Naive thymus-derived CD4-positive, alpha-beta T cell (primary cell): ENCODE measurements around the gene PARP3. TPM values are rescaled to one million over a fixed set of nuclear protein-coding genes. Genes with fewer than 3 reads are reported as not detected.
"Not testable (repeated sequence)": the region's sequence is repeated elsewhere in the genome, so short reads cannot be mapped to it uniquely, and the experiment has no call there.

Experiments
- ATAC-seq: fragments of 150-1000 bp; cut with Tn5 transposase; 2 replicates; pipeline ENCODE4 v1.10.0; 2021; ENCODE audit warnings: mild to moderate bottlenecking, moderate library complexity
- CTCF ChIA-PET: fragments of 350-600 bp; sonication (Branson Sonifier 250); formaldehyde crosslinking; loops from one replicate; lab custom pipeline; 2021; ENCODE audit warnings: antibody characterized with exemption; lab: Charles Lee
- POLR2A ChIA-PET: fragments of 350-600 bp; sonication (Branson Sonifier 250); formaldehyde crosslinking; loops from one replicate; lab custom pipeline; 2021; ENCODE audit warnings: antibody characterized with exemption, inconsistent platforms; lab: Charles Lee
- DNase-seq, 9 donors: peaks; one replicate each; pipeline versions ENCODE4 v3.0.0 to v3.0.0-alpha.2; 2020 to 2022; ENCODE audit warnings: mixed read lengths in 1 of 9
- H3K27ac ChIP-seq: one replicate; pipeline ENCODE4 v1.7.0; 2013; ENCODE audit warnings: mild to moderate bottlenecking, low read depth, low read length, moderate library complexity
- H3K27me3 ChIP-seq, 2 donors: one replicate each; pipeline ENCODE4 v1.7.0; 2013; ENCODE audit warnings: low read length in 2 of 2, mild to moderate bottlenecking in 2 of 2, moderate library complexity in 2 of 2; ENCODE audit not compliant: control insufficient read depth in 2 of 2, insufficient read depth in 2 of 2
- H3K36me3 ChIP-seq, 3 experiments: 1 replicate in 2 of 3; 2 replicates in 1 of 3; pipeline ENCODE4 v1.7.0; 2013; ENCODE audit warnings: low read length in 3 of 3, mild to moderate bottlenecking in 3 of 3, moderate library complexity in 1 of 3; ENCODE audit not compliant: insufficient read depth in 3 of 3, control insufficient read depth in 2 of 3
- H3K4me1 ChIP-seq, 2 donors: one replicate each; pipeline ENCODE4 v1.7.0; 2013; ENCODE audit warnings: low read length in 2 of 2, mild to moderate bottlenecking in 2 of 2, moderate library complexity in 1 of 2; ENCODE audit not compliant: control insufficient read depth in 2 of 2, insufficient read depth in 2 of 2
- H3K4me3 ChIP-seq: 2 replicates; pipeline ENCODE4 v1.7.0; 2013; ENCODE audit warnings: mild to moderate bottlenecking, low read length
- H3K9me3 ChIP-seq, 3 experiments: 1 replicate in 2 of 3; 2 replicates in 1 of 3; pipeline ENCODE4 v1.7.0; 2013; ENCODE audit warnings: low read length in 3 of 3; ENCODE audit not compliant: control insufficient read depth in 2 of 3
- H3K27ac Mint-ChIP-seq, 9 donors: one replicate each; pipeline ENCODE4 v1.8.0; 2020 to 2022; ENCODE audit warnings: mixed read lengths in 9 of 9, mild to moderate bottlenecking in 8 of 9, moderate library complexity in 5 of 9, inconsistent platforms in 2 of 9
- H3K27me3 Mint-ChIP-seq, 5 donors: one replicate each; pipeline ENCODE4 v1.8.0; 2021 to 2022; ENCODE audit warnings: mixed read lengths in 5 of 5, mild to moderate bottlenecking in 1 of 5
- H3K36me3 Mint-ChIP-seq, 5 donors: one replicate each; pipeline ENCODE4 v1.8.0; 2020 to 2022; ENCODE audit warnings: mixed read lengths in 5 of 5, mild to moderate bottlenecking in 3 of 5, inconsistent platforms in 1 of 5
- H3K4me1 Mint-ChIP-seq, 7 donors: one replicate each; pipeline ENCODE4 v1.8.0; 2020 to 2022; ENCODE audit warnings: mixed read lengths in 7 of 7, mild to moderate bottlenecking in 3 of 7, inconsistent platforms in 1 of 7
- H3K4me3 Mint-ChIP-seq, 10 donors: one replicate each; pipeline ENCODE4 v1.8.0; 2020 to 2022; ENCODE audit warnings: mild to moderate bottlenecking in 10 of 10, mixed read lengths in 10 of 10, moderate library complexity in 6 of 10, inconsistent platforms in 2 of 10
- H3K9me3 Mint-ChIP-seq, 11 donors: one replicate each; pipeline ENCODE4 v1.8.0; 2020 to 2022; ENCODE audit warnings: mixed read lengths in 11 of 11, mild to moderate bottlenecking in 4 of 11, inconsistent platforms in 1 of 11, moderate library complexity in 1 of 11
- intact Hi-C, 2 donors: fragments of 100-400 bp; cut with micrococcal nuclease; formaldehyde crosslinking; loops; one replicate each; pipeline ENCODE4 v1.15.1; 2023
- polyA plus RNA-seq, 2 donors: library from polyadenylated mRNA; unstranded; fragments of 300-500 nt; fragmentation: Illumina TruSeq; gene quantifications; one replicate each; pipeline ENCODE4 v1.2.3, GENCODE V29; 2021
- total RNA-seq, 6 experiments: library from RNA in 5 of 6; stranded (reverse) in 5 of 6; gene quantifications; 1 replicate in 5 of 6; 2 replicates in 1 of 6; pipeline ENCODE4 v1.2.3 and lab custom pipeline; 2021 to 2026

The PARP3 gene
- total and polyA plus RNA-seq, 7 experiments from 2014 or later, result 3.2 to 21.5 (median 8.1) TPM

DNA sequence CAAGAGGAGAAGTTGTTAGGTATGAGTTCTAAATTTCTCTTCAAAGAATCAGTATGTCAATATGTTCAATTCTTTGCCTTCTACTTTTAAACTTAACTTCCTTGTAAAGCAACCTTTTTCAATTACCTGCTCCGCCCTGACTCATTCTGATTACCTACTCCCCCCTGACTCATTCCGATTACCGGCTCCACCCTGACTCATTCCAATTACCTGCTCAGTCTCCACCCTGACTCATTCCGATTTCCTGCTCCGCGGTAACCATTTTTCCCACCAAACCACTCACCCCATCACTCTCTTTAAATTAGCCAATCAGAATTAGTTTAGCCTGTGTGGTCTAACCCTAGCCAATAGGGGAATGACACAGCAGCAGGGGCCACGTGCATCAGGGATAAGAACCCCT lies 39.8 kb upstream of the PARP3 start:
- H3K27ac Mint-ChIP-seq, POLR2A ChIA-PET, H3K4me1 ChIP-seq, intact Hi-C loops, ATAC-seq, H3K4me3 Mint-ChIP-seq, CTCF ChIA-PET, H3K4me3 ChIP-seq, H3K9me3 ChIP-seq, H3K4me1 Mint-ChIP-seq, H3K36me3 ChIP-seq, H3K27ac ChIP-seq, H3K27me3 ChIP-seq, DNase-seq: not testable (repeated sequence)
- Mint-ChIP-seq H3K9me3 (peaks cover 0 to 30% (median 12%) of the 10 kb centered on the region in 11 donors), H3K27me3 (peaks cover 14 to 39% (median 29%) of the 10 kb centered on the region in 5 donors), H3K36me3 (peaks cover 0 to 17% (median 8%) of the 10 kb centered on the region in 5 donors)

DNA sequence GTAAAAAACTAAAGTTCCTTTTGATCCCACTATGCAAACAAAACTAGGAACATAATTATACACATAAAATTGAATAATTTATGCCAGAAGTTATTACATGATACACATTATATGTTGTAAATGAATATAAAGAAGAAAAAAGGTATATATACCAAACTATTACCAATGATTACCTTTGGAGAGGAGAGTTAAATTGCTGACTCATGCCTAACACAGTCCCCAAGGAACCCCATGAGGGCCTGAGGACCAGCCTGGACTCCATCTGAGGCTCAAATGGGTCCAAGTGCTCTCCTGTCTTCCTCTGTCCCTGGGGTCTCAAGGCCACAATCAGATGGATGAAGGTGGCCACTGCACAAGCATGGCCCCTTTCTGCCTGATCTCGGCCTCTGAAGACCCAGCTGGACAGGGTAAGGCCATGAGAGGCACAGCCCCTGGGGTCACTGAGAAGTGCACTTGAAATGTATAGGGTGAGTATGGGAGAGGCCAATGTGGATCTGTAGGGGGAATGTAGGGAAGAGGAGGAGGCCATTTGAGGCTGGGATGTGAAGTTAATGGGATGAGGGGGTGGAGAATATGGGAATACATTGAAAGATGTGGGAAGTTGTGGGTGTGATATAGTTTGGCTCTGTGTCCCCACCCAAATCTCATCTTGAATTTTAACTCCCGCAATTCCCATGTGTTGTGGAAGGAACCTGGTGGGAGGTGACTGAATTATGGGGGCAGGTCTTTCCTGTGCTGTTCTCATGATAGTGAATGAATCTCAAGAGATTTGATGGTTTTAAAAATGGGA lies 37.9 kb upstream of the PARP3 start:
- intact Hi-C loops, result no loop called here
- no peak overlapping the region for H3K4me3 ChIP-seq
- ChIA-PET CTCF (no interaction called here), POLR2A (no interaction called here)
- Mint-ChIP-seq H3K4me3 (no peak overlapping the region), H3K36me3 (peaks cover 0 to 21% (median 11%) of the 10 kb centered on the region in 5 donors), H3K27me3 (peaks cover 4 to 40% (median 30%) of the 10 kb centered on the region in 5 donors), H3K4me1 (no peaks in the 10 kb centered on the region), H3K27ac (no peak overlapping the region), H3K9me3 (peaks cover 0 to 47% (median 22%) of the 10 kb centered on the region in 11 donors)
- no peak overlapping the region for H3K27ac ChIP-seq
- no peaks in the 10 kb centered on the region for H3K36me3 ChIP-seq
- no peaks in the 10 kb centered on the region for H3K27me3 ChIP-seq
- ATAC-seq (no peak), DNase-seq (no peak)
- no peaks in the 10 kb centered on the region for H3K4me1 ChIP-seq
- peaks cover 0 to 7% (median 0%) of the 10 kb centered on the region in 3 experiments for H3K9me3 ChIP-seq

DNA sequence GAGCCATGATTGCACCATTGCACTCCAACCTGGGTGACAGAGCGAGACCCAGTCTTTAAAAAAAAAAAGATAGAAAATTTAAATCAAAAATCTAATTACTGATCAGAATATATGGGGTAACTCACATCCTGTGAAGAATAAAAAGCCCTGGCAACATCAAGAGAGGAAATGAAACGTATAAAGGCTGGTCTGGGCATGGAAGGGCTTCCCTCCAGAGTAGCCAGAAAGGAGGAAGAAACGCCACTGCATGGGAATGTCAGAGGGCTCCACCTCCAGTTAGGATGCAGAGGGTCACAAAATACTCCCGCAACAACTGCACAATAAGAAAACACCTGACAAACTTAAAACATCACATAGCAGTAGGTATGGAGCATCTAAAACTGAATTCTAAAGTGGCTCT lies 34.1 kb upstream of the PARP3 start:
- H3K4me3 ChIP-seq, result no peak overlapping the region
- no peak for ATAC-seq
- Mint-ChIP-seq H3K27ac (no peak overlapping the region), H3K4me3 (no peak overlapping the region), H3K27me3 (peaks cover 4 to 30% (median 21%) of the 10 kb centered on the region in 5 donors), H3K36me3 (peaks cover 0 to 23% (median 11%) of the 10 kb centered on the region in 5 donors), H3K9me3 (peaks cover 0 to 49% (median 23%) of the 10 kb centered on the region in 11 donors), H3K4me1 (no peaks in the 10 kb centered on the region)
- no peak for DNase-seq
- H3K27me3 ChIP-seq, result no peaks in the 10 kb centered on the region
- H3K36me3 ChIP-seq, result no peaks in the 10 kb centered on the region
- POLR2A ChIA-PET, result no interaction called here
- H3K4me1 ChIP-seq, result no peaks in the 10 kb centered on the region
- no peak overlapping the region for H3K27ac ChIP-seq
- intact Hi-C loops, result no loop called here
- CTCF ChIA-PET, result no interaction called here
- peaks cover 0 to 7% (median 0%) of the 10 kb centered on the region in 3 experiments for H3K9me3 ChIP-seq

DNA sequence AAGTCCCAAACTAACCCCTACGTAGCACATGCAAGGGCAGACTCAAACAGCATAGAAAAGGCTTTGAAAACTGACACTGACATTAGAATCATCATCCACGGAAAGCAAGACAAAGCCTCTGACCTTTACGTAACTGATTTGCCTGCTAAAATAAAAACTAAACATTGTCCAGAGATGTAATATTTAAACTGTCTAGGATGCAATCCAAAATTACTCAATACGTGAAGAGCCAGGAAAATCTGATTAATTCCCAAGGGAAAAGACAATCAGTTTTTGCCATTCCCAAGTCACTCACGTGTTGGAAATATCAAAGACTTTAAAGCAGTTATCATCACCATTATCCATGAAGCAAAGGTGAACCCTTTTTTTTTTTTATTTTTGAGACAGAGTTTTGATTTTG lies 25.7 kb upstream of the PARP3 start:
- CTCF ChIA-PET, result no interaction called here
- H3K4me1 ChIP-seq, result no peaks in the 10 kb centered on the region
- H3K27ac Mint-ChIP-seq, result no peak overlapping the region

DNA sequence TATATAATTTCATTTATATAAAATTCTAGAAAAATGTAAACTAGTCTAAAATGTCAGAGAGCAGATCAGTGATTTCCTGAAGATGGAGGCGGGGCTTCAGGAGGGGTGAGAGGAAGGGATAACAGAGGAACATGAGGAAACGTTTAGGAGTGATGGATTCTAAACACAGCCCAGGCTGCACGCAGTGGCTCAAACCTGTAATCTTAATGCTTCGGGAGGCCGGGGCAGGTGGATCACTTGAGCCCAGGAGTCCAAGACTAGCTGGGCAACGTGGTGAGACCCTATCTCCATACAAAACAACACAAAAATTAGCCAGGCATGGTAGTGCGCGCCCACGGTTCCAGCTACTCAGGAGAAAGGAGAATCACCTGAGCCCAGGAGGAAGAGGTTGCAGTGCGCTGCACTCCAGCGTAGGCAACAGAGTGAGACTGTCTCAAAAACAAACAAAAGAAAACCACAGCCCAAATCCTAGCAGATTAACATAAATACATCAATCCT lies 21.0 kb upstream of the PARP3 start:
- H3K4me3 ChIP-seq, result no peak overlapping the region
- H3K9me3 ChIP-seq, result no peaks in the 10 kb centered on the region
- no peaks in the 10 kb centered on the region for H3K4me1 Mint-ChIP-seq
- no peaks in the 10 kb centered on the region for H3K27me3 ChIP-seq
- peaks cover 0 to 2% (median 0%) of the 10 kb centered on the region in 11 donors for H3K9me3 Mint-ChIP-seq
- no peaks in the 10 kb centered on the region for H3K4me1 ChIP-seq
- H3K27ac Mint-ChIP-seq, result no peak overlapping the region
- H3K4me3 Mint-ChIP-seq, result no peak overlapping the region
- ChIA-PET CTCF (interaction anchor here (0.6 kb wide), 1 partner anchor 1265 kb away, joined by 5 read pairs; no protein-coding TSS in a partner anchor), POLR2A (interaction anchor here (0.6 kb wide), 1 partner anchor 84 kb away, joined by 3 read pairs; no protein-coding TSS in a partner anchor)
- DNase-seq, result no peak
- no peaks in the 10 kb centered on the region for H3K36me3 ChIP-seq
- no peak for ATAC-seq
- no peaks in the 10 kb centered on the region for H3K36me3 Mint-ChIP-seq
- intact Hi-C loops, result no loop called here
- peaks cover 0 to 22% (median 7%) of the 10 kb centered on the region in 5 donors for H3K27me3 Mint-ChIP-seq
- H3K27ac ChIP-seq, result no peak overlapping the region

More for the DNA sequence above, 25.7 kb upstream of the PARP3 start:
- POLR2A ChIA-PET, result no interaction called here
- H3K36me3 Mint-ChIP-seq, result no peaks in the 10 kb centered on the region
- no peaks in the 10 kb centered on the region for H3K4me1 Mint-ChIP-seq
- intact Hi-C loops, result no loop called here
- H3K9me3 Mint-ChIP-seq, result peaks cover 0 to 2% (median 0%) of the 10 kb centered on the region in 11 donors
- DNase-seq (no peak), ATAC-seq (no peak)
- H3K27ac ChIP-seq, result no peak overlapping the region
- no peaks in the 10 kb centered on the region for H3K27me3 ChIP-seq
- H3K36me3 ChIP-seq, result no peaks in the 10 kb centered on the region
- no peak overlapping the region for H3K4me3 ChIP-seq
- no peaks in the 10 kb centered on the region for H3K9me3 ChIP-seq
- H3K27me3 Mint-ChIP-seq, result peaks cover 0 to 22% (median 4%) of the 10 kb centered on the region in 5 donors
- H3K4me3 Mint-ChIP-seq, result no peak overlapping the region

DNA sequence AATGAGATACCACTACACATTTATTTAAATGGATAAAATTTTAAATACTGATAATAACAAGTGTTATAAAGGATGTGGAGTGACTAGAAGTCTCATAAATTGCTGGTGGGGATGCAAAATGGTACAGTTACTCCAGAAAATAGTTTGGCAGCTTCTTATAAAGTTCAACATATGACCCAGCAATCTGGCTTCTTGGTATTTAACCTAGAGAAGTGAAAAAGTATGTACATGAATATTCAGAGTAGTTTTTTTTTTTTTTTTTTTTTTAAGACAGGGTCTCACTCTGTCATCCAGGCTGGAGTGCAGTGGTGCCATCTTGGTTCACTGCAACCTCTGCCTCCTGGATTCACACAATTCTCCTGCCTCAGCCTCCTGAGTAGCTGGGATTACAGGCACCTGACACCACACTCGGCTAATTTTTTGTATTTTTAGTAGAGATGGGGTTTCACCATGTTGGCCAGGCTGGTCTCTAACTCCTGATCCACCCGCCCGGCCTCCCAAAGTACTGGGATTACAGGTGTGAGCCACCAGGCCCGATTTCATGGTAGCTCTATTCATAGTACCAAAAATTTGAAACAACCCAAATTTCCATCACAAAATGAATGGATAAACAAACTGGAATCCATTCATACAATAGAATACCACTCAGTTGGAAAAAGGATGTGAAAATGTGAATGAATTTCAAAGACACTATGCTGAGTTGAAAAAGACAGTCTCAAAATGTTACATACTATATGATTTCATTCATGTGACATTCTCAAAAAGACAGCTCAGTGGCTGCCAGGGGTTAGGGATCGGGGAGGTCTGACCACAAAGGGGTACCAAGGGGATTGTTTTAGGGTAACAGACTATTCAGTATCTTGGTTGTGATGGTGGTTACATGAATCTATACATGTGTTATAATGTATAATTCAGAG lies 14.8 kb upstream of the PARP3 start:
- ChIA-PET POLR2A (interaction anchor here (0.6 kb wide), 1 partner anchor 13 kb away, joined by 3 read pairs; no protein-coding TSS in a partner anchor), CTCF (interaction anchor here (0.6 kb wide), 1 partner anchor 1681 kb away, joined by 4 read pairs; no protein-coding TSS in a partner anchor)
- Histone ChIP-seq H3K27me3 (no peaks in the 10 kb centered on the region), H3K4me1 (no peaks in the 10 kb centered on the region), H3K4me3 (no peak overlapping the region), H3K36me3 (peaks cover 0 to 3% (median 0%) of the 10 kb centered on the region in 3 experiments), H3K9me3 (no peaks in the 10 kb centered on the region), H3K27ac (no peak overlapping the region)
- Mint-ChIP-seq H3K27me3 (peaks cover 0 to 2% (median 0%) of the 10 kb centered on the region in 5 donors), H3K4me3 (no peak overlapping the region), H3K27ac (no peak overlapping the region), H3K4me1 (no peaks in the 10 kb centered on the region), H3K36me3 (peaks cover 0 to 5% (median 0%) of the 10 kb centered on the region in 5 donors), H3K9me3 (no peaks in the 10 kb centered on the region)
- no peak for DNase-seq
- intact Hi-C loops, result no loop called here
- ATAC-seq, result no peak
